CD8-positive, alpha-beta memory T cell (primary cell): ENCODE results near the gene MEIS2. TPM values are rescaled to one million over a fixed set of nuclear protein-coding genes. Genes with fewer than 3 reads are reported as not detected.

Experiments
- CTCF ChIA-PET: fragments of 350-600 bp; sonication (Branson Sonifier 250); formaldehyde crosslinking; loops from one replicate; lab custom pipeline; 2021; ENCODE audit warnings: antibody characterized with exemption; lab: Charles Lee
- POLR2A ChIA-PET: fragments of 350-600 bp; sonication (Branson Sonifier 250); formaldehyde crosslinking; loops from one replicate; lab custom pipeline; 2021; ENCODE audit warnings: antibody characterized with exemption; lab: Charles Lee
- DNase-seq, 5 donors: peaks; one replicate each; pipeline versions ENCODE4 v3.0.0 to v3.0.0-alpha.2; 2020 to 2022; ENCODE audit warnings: mixed read lengths in 1 of 5
- H3K27ac ChIP-seq: one replicate; pipeline ENCODE4 v1.7.0; 2013; ENCODE audit warnings: low read depth, mild to moderate bottlenecking, low read length, moderate library complexity
- H3K27me3 ChIP-seq: 2 replicates; pipeline ENCODE4 v1.7.0; 2013; ENCODE audit warnings: low read length, mild to moderate bottlenecking; ENCODE audit not compliant: insufficient read depth, poor library complexity, severe bottlenecking
- H3K36me3 ChIP-seq: 2 replicates; pipeline ENCODE4 v1.7.0; 2013; ENCODE audit warnings: mild to moderate bottlenecking, low read length, moderate library complexity; ENCODE audit not compliant: insufficient read depth
- H3K4me1 ChIP-seq: 2 replicates; pipeline ENCODE4 v1.7.0; 2013; ENCODE audit warnings: mild to moderate bottlenecking, low read length, moderate library complexity; ENCODE audit not compliant: insufficient read depth
- H3K4me3 ChIP-seq: 2 replicates; pipeline ENCODE4 v1.7.0; 2013; ENCODE audit warnings: mild to moderate bottlenecking, low read length
- H3K9me3 ChIP-seq: 2 replicates; pipeline ENCODE4 v1.7.0; 2013; ENCODE audit warnings: mild to moderate bottlenecking, low read length
- H3K27ac Mint-ChIP-seq, 8 donors: one replicate each; pipeline ENCODE4 v1.8.0; 2020 to 2021; ENCODE audit warnings: mixed read lengths in 8 of 8, mild to moderate bottlenecking in 6 of 8, inconsistent platforms in 3 of 8, moderate library complexity in 3 of 8
- H3K27me3 Mint-ChIP-seq, 2 donors: one replicate each; pipeline ENCODE4 v1.8.0; 2020 to 2021; ENCODE audit warnings: mixed read lengths in 2 of 2, mild to moderate bottlenecking in 1 of 2, moderate library complexity in 1 of 2
- H3K36me3 Mint-ChIP-seq, 3 donors: one replicate each; pipeline ENCODE4 v1.8.0; 2020 to 2021; ENCODE audit warnings: mixed read lengths in 3 of 3, inconsistent platforms in 1 of 3, mild to moderate bottlenecking in 1 of 3
- H3K4me1 Mint-ChIP-seq, 3 donors: one replicate each; pipeline ENCODE4 v1.8.0; 2020 to 2021; ENCODE audit warnings: mixed read lengths in 3 of 3, inconsistent platforms in 1 of 3, mild to moderate bottlenecking in 1 of 3
- H3K4me3 Mint-ChIP-seq, 7 donors: one replicate each; pipeline ENCODE4 v1.8.0; 2020 to 2021; ENCODE audit warnings: mixed read lengths in 7 of 7, mild to moderate bottlenecking in 6 of 7, moderate library complexity in 4 of 7, inconsistent platforms in 2 of 7
- H3K9me3 Mint-ChIP-seq, 5 donors: one replicate each; pipeline ENCODE4 v1.8.0; 2020 to 2022; ENCODE audit warnings: mixed read lengths in 5 of 5, mild to moderate bottlenecking in 3 of 5, moderate library complexity in 2 of 5, inconsistent platforms in 1 of 5
- polyA plus RNA-seq: library from polyadenylated mRNA; unstranded; fragments of 300-500 nt; fragmentation: Illumina TruSeq; gene quantifications from one replicate; pipeline ENCODE4 v1.2.3, GENCODE V29; 2021
- total RNA-seq, 2 experiments: library from RNA; stranded (reverse); gene quantifications; one replicate each; pipeline ENCODE4 v1.2.3, GENCODE V29; 2021

MEIS2 gene
- total and polyA plus RNA-seq, 3 experiments from 2014 or later: not detected

- Histone ChIP-seq H3K36me3 (no peaks in the 10 kb centered on the region), H3K4me1 (no peaks in the 10 kb centered on the region), H3K27me3 (peaks cover 28% of the 10 kb centered on the region), H3K4me3 (no peak overlapping the region), H3K27ac (no peak overlapping the region), H3K9me3 (no peaks in the 10 kb centered on the region)
- Mint-ChIP-seq H3K27ac (no peak overlapping the region), H3K4me1 (peaks cover 2 to 20% (median 14%) of the 10 kb centered on the region in 3 donors), H3K27me3 (peaks cover 58 to 86% of the 10 kb centered on the region in 2 donors), H3K36me3 (no peaks in the 10 kb centered on the region), H3K9me3 (peaks cover 0 to 11% (median 6%) of the 10 kb centered on the region in 5 donors), H3K4me3 (no peak overlapping the region)
- CTCF ChIA-PET: no interaction called here
- POLR2A ChIA-PET: no interaction called here
- DNase-seq: no peak
These were observed 212.0 kb downstream of the MEIS2 start for GRCh38 chr15:36888011-36888992.

GRCh38 chr15:36887214-36887961 is 213.0 kb downstream of the MEIS2 start:
- H3K4me3 ChIP-seq: no peak overlapping the region
- CTCF ChIA-PET: no interaction called here
- H3K4me1 ChIP-seq: no peaks in the 10 kb centered on the region
- H3K36me3 Mint-ChIP-seq: no peaks in the 10 kb centered on the region
- POLR2A ChIA-PET: no interaction called here
- H3K27ac ChIP-seq: no peak overlapping the region
- H3K4me1 Mint-ChIP-seq: peaks cover 2 to 27% (median 14%) of the 10 kb centered on the region in 3 donors
- H3K27me3 Mint-ChIP-seq: peaks cover 66 to 96% of the 10 kb centered on the region in 2 donors
- peaks cover 28% of the 10 kb centered on the region for H3K27me3 ChIP-seq
- peaks cover 0 to 12% (median 6%) of the 10 kb centered on the region in 5 donors for H3K9me3 Mint-ChIP-seq
- H3K4me3 Mint-ChIP-seq: no peak overlapping the region
- H3K36me3 ChIP-seq: no peaks in the 10 kb centered on the region
- peak overlapping the region in 1 of 8 donors; percentile 32 for H3K27ac Mint-ChIP-seq
- H3K9me3 ChIP-seq: no peaks in the 10 kb centered on the region
- DNase-seq: no peak

- Histone ChIP-seq H3K27ac (no peak overlapping the region), H3K9me3 (no peaks in the 10 kb centered on the region), H3K4me3 (no peak overlapping the region), H3K4me1 (no peaks in the 10 kb centered on the region), H3K27me3 (peaks cover 28% of the 10 kb centered on the region), H3K36me3 (no peaks in the 10 kb centered on the region)
- CTCF ChIA-PET: no interaction called here
- Mint-ChIP-seq H3K27ac (peak overlapping the region in 1 of 8 donors; percentile 10), H3K27me3 (peaks cover 73 to 97% of the 10 kb centered on the region in 2 donors), H3K36me3 (no peaks in the 10 kb centered on the region), H3K4me3 (peak overlapping the region in 1 of 7 donors; percentile 32), H3K4me1 (peaks cover 2 to 27% (median 14%) of the 10 kb centered on the region in 3 donors), H3K9me3 (peaks cover 0 to 12% (median 6%) of the 10 kb centered on the region in 5 donors)
- POLR2A ChIA-PET: no interaction called here
- DNase-seq: no peak
These were observed 213.6 kb downstream of the MEIS2 start for GRCh38 chr15:36886701-36887100.

GRCh38 chr15:36886191-36886590 is 214.2 kb downstream of the MEIS2 start:
- H3K36me3 ChIP-seq: no peaks in the 10 kb centered on the region
- Mint-ChIP-seq H3K9me3 (peaks cover 0 to 12% (median 6%) of the 10 kb centered on the region in 5 donors), H3K4me3 (no peak overlapping the region), H3K27ac (peak overlapping the region in 1 of 8 donors; percentile 10), H3K27me3 (peaks cover 75 to 99% of the 10 kb centered on the region in 2 donors), H3K4me1 (peaks cover 2 to 27% (median 14%) of the 10 kb centered on the region in 3 donors), H3K36me3 (no peaks in the 10 kb centered on the region)
- H3K27ac ChIP-seq: no peak overlapping the region
- CTCF ChIA-PET: no interaction called here
- POLR2A ChIA-PET: no interaction called here
- no peaks in the 10 kb centered on the region for H3K4me1 ChIP-seq
- no peak overlapping the region for H3K4me3 ChIP-seq
- peaks cover 28% of the 10 kb centered on the region for H3K27me3 ChIP-seq
- no peak for DNase-seq
- no peaks in the 10 kb centered on the region for H3K9me3 ChIP-seq

- Mint-ChIP-seq H3K27me3 (peaks cover 79 to 99% of the 10 kb centered on the region in 2 donors), H3K4me3 (peak overlapping the region in 1 of 7 donors; percentile 18), H3K9me3 (peaks cover 0 to 15% (median 6%) of the 10 kb centered on the region in 5 donors), H3K27ac (no peak overlapping the region), H3K36me3 (no peaks in the 10 kb centered on the region), H3K4me1 (peaks cover 2 to 27% (median 14%) of the 10 kb centered on the region in 3 donors)
- DNase-seq: no peak
- H3K4me1 ChIP-seq: no peaks in the 10 kb centered on the region
- H3K27ac ChIP-seq: no peak overlapping the region
- no peaks in the 10 kb centered on the region for H3K36me3 ChIP-seq
- H3K9me3 ChIP-seq: no peaks in the 10 kb centered on the region
- ChIA-PET POLR2A (no interaction called here), CTCF (no interaction called here)
- no peak overlapping the region for H3K4me3 ChIP-seq
- peaks cover 28% of the 10 kb centered on the region for H3K27me3 ChIP-seq
These were observed 214.6 kb downstream of the MEIS2 start for GRCh38 chr15:36885771-36886170.

DNA sequence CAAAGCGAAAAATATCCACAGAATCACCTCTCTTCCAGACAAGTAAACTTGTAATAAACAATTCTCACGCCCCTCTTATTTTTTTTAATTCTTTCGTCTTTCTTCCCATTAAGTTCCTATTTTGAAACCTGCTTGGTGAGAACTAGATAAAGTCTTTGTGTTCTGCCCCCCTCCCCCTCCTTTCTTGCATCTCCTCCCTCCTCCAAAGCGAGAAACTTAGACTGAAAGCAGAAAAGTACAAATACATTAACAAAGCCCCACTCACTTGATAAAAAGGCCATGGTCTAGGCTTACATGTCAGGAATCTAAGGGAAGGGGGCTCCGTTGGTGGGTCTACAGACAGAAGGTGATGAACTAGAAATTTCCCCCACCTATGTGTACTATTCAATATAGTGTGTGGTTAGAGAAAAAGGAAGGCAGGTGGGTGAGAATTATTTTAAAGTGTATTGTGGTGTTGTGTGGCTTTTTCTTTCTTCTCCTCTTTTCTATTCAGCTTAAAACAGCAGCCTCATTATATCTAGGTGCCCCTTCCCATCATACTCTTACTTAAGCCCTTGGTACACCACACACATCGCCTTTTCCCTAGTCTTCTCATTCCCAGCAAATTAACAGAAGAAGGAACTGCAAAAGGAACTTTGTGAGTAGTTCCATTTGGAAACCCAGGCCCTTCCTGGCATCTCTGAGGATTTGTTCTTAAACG is 215.3 kb downstream of the MEIS2 start:
- Histone ChIP-seq H3K4me1 (no peaks in the 10 kb centered on the region), H3K36me3 (no peaks in the 10 kb centered on the region), H3K27ac (no peak overlapping the region), H3K9me3 (no peaks in the 10 kb centered on the region), H3K4me3 (no peak overlapping the region), H3K27me3 (peaks cover 34% of the 10 kb centered on the region)
- no peak overlapping the region for H3K27ac Mint-ChIP-seq
- H3K4me3 Mint-ChIP-seq: peak overlapping the region in 1 of 7 donors; percentile 25
- DNase-seq: no peak
- no peaks in the 10 kb centered on the region for H3K36me3 Mint-ChIP-seq
- H3K9me3 Mint-ChIP-seq: peaks cover 0 to 15% (median 6%) of the 10 kb centered on the region in 5 donors
- ChIA-PET CTCF (no interaction called here), POLR2A (no interaction called here)
- H3K4me1 Mint-ChIP-seq: peaks cover 2 to 27% (median 14%) of the 10 kb centered on the region in 3 donors
- peaks cover 83 to 97% of the 10 kb centered on the region in 2 donors for H3K27me3 Mint-ChIP-seq

DNA sequence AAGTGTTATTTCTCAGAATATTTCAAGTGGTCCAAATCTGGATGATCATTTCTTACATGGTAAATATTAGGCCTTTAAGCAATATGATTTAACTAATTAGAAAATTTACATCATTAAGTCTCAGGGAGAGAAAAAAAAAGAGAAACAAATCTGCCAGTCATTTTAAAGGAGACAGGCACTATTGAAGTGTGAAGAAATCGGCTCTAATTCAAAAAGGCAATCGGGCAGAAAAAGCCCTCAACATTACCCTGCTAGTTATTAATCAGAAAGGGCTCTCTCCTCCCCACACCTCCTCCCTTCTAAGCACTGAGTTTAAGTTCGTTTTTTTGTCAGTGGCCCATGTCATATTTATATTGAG is 215.9 kb downstream of the MEIS2 start:
- POLR2A ChIA-PET: no interaction called here
- peaks cover 2 to 27% (median 14%) of the 10 kb centered on the region in 3 donors for H3K4me1 Mint-ChIP-seq

More for the DNA sequence above, 215.9 kb downstream of the MEIS2 start:
- no peak overlapping the region for H3K4me3 Mint-ChIP-seq
- CTCF ChIA-PET: no interaction called here
- H3K4me3 ChIP-seq: no peak overlapping the region
- H3K27ac ChIP-seq: no peak overlapping the region
- H3K27me3 ChIP-seq: peaks cover 40% of the 10 kb centered on the region
- no peaks in the 10 kb centered on the region for H3K9me3 ChIP-seq
- no peak for DNase-seq
- H3K36me3 Mint-ChIP-seq: no peaks in the 10 kb centered on the region
- no peaks in the 10 kb centered on the region for H3K36me3 ChIP-seq
- peaks cover 85 to 96% of the 10 kb centered on the region in 2 donors for H3K27me3 Mint-ChIP-seq
- H3K4me1 ChIP-seq: no peaks in the 10 kb centered on the region
- peaks cover 0 to 15% (median 4%) of the 10 kb centered on the region in 5 donors for H3K9me3 Mint-ChIP-seq
- H3K27ac Mint-ChIP-seq: no peak overlapping the region
